UCSD-AML1 (cell line): Measurements from ENCODE around the gene MOAP1.
"Not testable (repeated sequence)": the region's sequence is repeated elsewhere in the genome, so short reads cannot be mapped to it uniquely, and the experiment has no call there.

Experiments
- DNase-seq: peaks from one replicate; lab custom pipeline; 2025; ENCODE audit not compliant: unreplicated experiment; lab: John Stamatoyannopoulos, UW

MOAP1 gene

DNA sequence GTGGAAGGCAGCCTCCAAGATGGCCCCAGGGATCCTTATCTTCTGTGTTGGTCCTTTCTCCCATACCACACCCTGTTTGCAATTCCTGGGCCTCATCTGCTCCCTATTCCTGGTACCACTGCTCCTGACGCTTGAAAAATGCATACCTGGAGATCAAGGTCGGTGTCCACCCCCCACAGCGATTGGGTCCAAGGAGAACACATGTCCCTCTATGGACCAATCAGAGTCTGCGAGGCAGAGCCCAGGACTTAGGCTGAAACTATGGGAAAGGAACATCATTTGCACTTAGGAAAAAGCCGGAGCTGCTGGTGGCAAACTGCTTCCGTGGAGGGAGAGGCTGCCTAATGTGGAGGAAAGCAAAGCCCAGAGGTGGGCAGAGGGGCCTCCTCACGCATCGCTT is 35.7 kb downstream of the MOAP1 start:
- no peak for DNase-seq

DNA sequence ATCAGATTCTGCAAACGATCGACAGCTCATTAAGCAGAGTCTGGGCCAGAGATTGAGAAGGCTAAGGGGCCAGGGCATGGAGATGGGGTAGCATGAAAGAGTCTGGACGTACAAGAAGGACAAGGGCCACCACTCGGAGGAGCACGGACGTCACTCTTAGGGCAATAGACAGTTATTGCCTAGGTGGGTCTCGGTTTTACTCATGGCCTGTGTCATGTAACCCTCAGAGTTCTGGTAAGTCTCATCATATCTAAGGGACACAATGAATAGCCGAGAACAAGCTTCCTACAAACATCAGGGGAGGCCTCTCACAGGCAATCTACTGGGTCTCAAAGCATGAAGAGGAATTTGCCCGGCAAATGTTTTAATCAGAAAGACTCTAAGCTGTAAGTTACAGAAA is 38.6 kb downstream of the MOAP1 start:
- no peak for DNase-seq

DNA sequence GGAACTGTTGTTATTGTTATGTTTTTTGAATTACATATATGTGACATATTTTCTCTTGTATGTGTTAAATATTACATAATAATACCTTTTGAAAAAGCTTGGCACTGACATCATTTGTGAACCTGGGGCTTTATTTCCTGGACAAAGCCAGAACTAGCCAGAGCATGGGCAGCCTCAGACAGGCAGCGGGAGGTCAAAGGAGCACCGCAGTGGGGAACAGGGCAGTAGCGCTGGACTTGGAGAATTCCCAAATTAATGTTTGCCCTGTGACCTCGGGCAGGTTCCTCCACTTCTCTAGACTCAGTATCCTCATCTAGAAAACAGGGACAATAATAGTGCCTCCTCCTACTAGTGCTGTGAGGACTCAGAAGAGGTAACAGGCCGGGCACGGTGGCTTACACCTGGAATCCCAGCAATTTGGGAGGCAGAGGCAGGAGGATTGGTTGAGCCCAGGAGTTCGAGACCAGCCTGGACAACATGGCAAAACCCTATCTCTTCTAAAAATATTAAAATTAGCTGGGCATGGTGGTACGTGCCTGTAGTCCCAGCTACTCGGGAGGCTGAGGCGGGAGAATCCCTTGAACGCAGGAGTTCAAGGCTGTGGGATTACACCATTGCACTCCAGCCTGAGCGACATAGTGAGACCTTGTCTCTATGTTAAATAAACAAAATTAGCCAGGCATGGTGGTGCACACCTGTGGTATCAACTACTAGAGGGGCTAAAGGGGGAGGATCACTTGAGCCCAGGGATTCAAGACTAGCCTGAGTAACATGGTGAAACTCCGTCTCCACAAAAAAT is 41.6 kb downstream of the MOAP1 start:
- DNase-seq = no peak

DNA sequence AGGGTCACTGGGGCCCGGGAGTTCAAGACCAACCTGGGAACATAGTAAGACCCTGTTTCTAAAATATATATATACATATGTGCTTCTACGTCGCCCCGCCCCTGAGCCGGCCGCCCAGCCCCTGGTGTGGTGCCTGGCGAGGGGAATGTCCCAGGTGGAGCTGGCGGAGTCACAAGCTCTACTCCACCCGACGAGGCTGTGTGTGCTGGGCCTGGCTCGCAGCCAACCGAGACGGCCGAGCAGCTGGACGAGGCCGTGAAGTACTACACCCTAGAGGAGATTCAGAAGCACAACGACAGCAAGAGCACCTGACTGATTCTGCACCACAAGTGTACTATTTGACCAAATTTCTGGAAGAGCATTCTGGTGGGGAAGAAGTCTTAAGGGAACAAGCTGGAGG is 46.8 kb downstream of the MOAP1 start:
- DNase-seq = no peak

DNA sequence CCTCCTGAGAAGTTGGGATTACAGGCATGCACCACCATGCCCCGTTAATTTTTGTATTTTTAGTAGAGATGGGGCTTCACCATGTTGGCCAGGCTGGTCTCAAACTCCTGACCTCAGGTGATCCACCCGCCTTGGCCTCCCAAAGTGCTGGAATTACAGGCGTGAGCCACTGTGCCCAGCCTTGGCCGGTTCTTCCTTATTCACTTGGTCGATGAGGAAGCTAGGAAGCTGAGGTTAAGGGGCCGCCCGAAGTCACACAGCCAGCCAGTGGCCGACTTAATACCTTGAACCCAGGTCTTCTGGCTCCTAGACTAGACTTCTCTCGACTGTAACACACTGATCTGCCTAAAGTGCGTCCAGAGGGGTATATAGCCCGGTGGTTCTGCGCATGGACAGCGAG is 48.2 kb downstream of the MOAP1 start:
- DNase-seq = not testable (repeated sequence)

DNA sequence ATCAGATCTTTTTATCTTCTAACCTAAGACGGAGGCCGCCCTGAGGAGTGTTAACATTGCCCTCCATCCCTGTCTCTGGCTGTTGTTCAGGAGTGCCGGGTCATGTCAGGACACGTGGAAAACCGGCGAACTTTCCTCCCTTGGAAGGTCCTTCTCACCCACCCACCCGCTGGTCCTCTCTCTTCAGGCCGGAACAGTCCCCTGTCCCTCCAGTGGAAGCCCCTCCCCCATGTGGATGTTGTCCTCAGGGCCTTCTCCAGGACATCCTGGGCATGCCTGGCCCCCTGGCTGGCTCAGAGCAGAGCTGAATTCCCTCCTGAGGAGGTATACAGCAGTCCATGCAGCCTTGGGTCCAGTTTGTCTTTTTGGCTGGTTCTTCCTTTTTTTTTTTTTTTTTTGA is 48.7 kb downstream of the MOAP1 start:
- DNase-seq = no peak

DNA sequence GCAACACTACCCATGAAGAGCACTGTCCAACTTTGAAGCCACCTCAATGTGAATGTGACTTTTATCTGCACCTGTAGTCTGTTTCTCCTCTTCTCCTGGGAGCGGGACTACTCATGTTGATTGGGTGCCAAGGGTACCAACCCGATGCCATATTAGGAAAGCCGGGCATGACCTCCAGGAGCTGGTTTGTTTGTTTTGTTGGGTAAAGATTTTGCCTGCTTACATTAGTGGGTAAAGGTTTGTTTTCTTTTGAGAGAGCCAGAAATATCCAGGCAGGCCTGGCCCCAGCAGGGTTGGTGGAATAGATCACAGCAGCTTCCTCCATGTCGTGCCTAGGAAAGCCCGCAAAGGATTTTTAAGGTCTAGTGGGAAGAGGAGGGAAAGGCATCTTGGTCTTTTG is 49.3 kb downstream of the MOAP1 start:
- no peak for DNase-seq

DNA sequence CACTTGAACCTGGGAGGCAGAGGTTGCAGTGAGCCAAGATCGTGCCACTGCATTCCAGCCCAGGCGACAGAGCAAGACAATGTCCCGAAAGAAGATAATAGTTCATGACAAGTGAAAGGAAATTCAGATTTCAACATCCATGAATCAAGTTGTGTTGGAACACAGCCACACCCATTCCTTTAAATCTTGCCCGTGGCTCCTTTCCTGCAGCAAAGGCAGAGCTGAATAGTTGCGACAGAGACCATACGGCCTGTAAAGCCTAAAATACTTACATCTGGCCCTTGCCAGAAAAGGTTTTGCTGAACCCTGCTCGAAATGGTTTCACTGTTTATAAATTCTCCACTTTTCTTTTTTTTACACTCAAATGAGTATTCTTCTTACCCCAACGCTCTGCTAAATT is 51.2 kb downstream of the MOAP1 start:
- DNase-seq = no peak

DNA sequence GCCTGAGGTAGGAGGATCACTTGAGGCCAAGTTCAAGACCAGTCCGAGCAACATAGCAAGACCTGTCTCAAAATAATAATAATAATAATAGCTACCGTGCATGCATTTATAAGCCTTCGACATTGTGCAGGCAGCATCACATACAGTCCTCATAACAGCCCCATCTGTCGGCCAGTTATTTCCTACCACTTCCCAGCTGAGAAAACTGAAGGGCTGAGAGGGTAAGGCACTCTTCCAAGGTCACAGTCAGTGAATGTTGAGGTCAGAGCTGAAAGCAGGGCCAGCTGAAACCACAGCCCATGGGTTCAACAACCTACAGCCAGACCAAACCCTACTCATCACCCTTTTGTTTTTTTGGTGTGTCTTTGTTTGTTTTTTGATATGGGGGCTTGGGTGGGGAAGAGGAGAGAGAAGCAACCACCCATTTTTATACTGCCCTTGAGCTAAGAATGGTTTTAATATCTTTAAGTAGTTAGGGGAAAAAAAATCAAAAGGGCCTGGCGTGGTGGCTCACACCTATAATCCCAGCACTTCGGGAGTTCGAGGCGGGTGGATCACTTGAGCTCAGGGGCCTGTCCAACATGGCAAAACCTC is 52.1 kb downstream of the MOAP1 start:
- DNase-seq = no peak
